BLaER1 treated with 17β-estradiol and CSF1 and Interleukin-3, amounts not matched to agents 10 nM and 100 nM (cell line): ENCODE measurements around the gene CCDC159.
A peak's percentile ranks its signal among the peaks of the same experiment; 100 is the strongest.

Experiments
- H3K27ac ChIP-seq, 11 experiments: shearing (Covaris generic); formaldehyde crosslinking; 2 replicates each; pipeline ENCODE4 v1.8.1; 2022
- H3K27me3 ChIP-seq, 11 experiments: shearing (Covaris generic); formaldehyde crosslinking; 2 replicates each; pipeline ENCODE4 v1.8.1; 2022
- H3K36me3 ChIP-seq, 11 experiments: shearing (Covaris generic); formaldehyde crosslinking; 2 replicates each; pipeline ENCODE4 v1.8.1; 2022
- H3K4me1 ChIP-seq, 10 experiments: shearing (Covaris generic); formaldehyde crosslinking; 2 replicates each; pipeline ENCODE4 v1.8.1; 2022
- H3K4me2 ChIP-seq, 11 experiments: shearing (Covaris generic); formaldehyde crosslinking; 2 replicates each; pipeline ENCODE4 v1.8.1; 2022
- H3K4me3 ChIP-seq, 10 experiments: shearing (Covaris generic); formaldehyde crosslinking; 2 replicates each; pipeline ENCODE4 v1.8.1; 2022
- H3K9ac ChIP-seq, 11 experiments: shearing (Covaris generic); formaldehyde crosslinking; 2 replicates each; pipeline ENCODE4 v1.8.1; 2022
- H3K9me3 ChIP-seq, 11 experiments: shearing (Covaris generic); formaldehyde crosslinking; replicated peaks in 1 of 11; 2 replicates each; pipeline ENCODE4 v1.8.1; 2022
- H4K20me1 ChIP-seq, 11 experiments: shearing (Covaris generic); formaldehyde crosslinking; 2 replicates each; pipeline ENCODE4 v1.8.1; 2022
- Cebpa-rat ChIP-seq, 11 experiments: shearing (Covaris generic); IDR thresholded peaks; 2 replicates each; pipeline ENCODE4 v1.8.1; 2022

CCDC159 gene

GRCh38 chr19:11322269-11323024 lies 23.9 kb upstream of the CCDC159 start:
- TF ChIP-seq Cebpa-rat (IDR thresholded peaks at IDR 0.05): no peak
- H3K4me2 ChIP-seq: peak overlapping the region; percentile 80 to 97 (median 88)
- H3K27me3 ChIP-seq: no peaks in the 10 kb centered on the region
- H3K9me3 ChIP-seq: peaks cover 0 to 19% (median 0%) of the 10 kb centered on the region in 11 experiments; a peak in 7 of 22 replicates
- H3K4me3 ChIP-seq: peak overlapping the region in 2 of 10 experiments; percentile 18 to 27; a peak in 2 of 20 replicates
- peak overlapping the region; percentile 53 to 92 (median 85) for H3K9ac ChIP-seq
- H3K4me1 ChIP-seq: peaks cover 74 to 100% (median 98%) of the 10 kb centered on the region in 10 experiments
- peak overlapping the region; percentile 73 to 99 (median 97); a peak in 21 of 22 replicates for H3K27ac ChIP-seq
- H3K36me3 ChIP-seq: peaks cover 0 to 34% (median 22%) of the 10 kb centered on the region in 11 experiments; a peak in 21 of 22 replicates
- H4K20me1 ChIP-seq: no peaks in the 10 kb centered on the region

- Histone ChIP-seq H3K9ac (peak overlapping the region; percentile 66 to 92 (median 85)), H3K36me3 (peaks cover 0 to 46% (median 33%) of the 10 kb centered on the region in 11 experiments; a peak in 21 of 22 replicates), H3K27me3 (no peaks in the 10 kb centered on the region), H3K9me3 (peaks cover 0 to 14% (median 0%) of the 10 kb centered on the region in 11 experiments; a peak in 7 of 22 replicates), H3K4me1 (peaks cover 62 to 100% (median 88%) of the 10 kb centered on the region in 10 experiments), H4K20me1 (no peaks in the 10 kb centered on the region), H3K4me2 (peak overlapping the region; percentile 80 to 97 (median 88)), H3K4me3 (peak overlapping the region in 6 of 10 experiments; percentile 10 to 48 (median 22); a peak in 6 of 20 replicates), H3K27ac (peak overlapping the region; percentile 73 to 99 (median 97))
- TF ChIP-seq Cebpa-rat (IDR thresholded peaks at IDR 0.05): no peak
Observed at GRCh38 chr19:11323601-11324078, 22.7 kb upstream of the CCDC159 start.

DNA sequence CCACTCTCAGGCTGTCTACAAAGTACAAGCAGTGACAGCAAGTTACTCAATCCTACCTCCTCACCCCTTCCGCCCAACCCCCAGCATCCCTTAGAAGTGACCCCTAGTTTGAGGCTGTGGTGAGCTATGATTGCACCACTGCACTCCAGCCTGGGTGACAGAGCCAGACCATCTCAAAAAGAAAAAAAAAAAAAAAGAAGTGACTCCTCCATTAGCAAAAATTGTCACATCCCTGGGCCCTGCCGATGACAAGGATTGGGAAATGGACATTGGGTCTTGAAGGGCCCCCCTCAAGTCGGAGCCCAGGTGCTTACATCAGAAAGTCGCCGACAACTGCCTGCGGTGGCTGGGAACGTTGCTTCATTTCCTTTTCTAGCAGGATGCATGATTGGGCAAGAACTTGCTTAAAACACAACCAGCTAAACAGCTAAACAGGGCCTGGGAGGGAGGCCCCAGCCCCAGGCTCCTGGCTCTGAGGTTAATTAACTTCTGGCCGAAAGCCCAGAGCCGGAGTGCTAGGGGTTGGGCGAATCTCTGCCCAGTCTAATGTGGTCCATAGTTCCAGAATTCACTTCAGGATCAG lies 22.1 kb upstream of the CCDC159 start:
- Histone ChIP-seq H4K20me1 (no peaks in the 10 kb centered on the region), H3K27ac (peak overlapping the region; percentile 73 to 99 (median 97)), H3K36me3 (peaks cover 0 to 51% (median 38%) of the 10 kb centered on the region in 11 experiments; a peak in 21 of 22 replicates), H3K9ac (peak overlapping the region; percentile 66 to 92 (median 85); a peak in 21 of 22 replicates), H3K4me2 (peak overlapping the region; percentile 80 to 97 (median 88)), H3K27me3 (no peaks in the 10 kb centered on the region), H3K9me3 (peaks cover 0 to 8% (median 0%) of the 10 kb centered on the region in 11 experiments; a peak in 7 of 22 replicates), H3K4me3 (peak overlapping the region in 7 of 10 experiments; percentile 10 to 56 (median 29); a peak in 9 of 20 replicates), H3K4me1 (peaks cover 57 to 100% (median 83%) of the 10 kb centered on the region in 10 experiments)
- TF ChIP-seq Cebpa-rat (IDR thresholded peaks at IDR 0.05): peak; percentile 99 to 100 (median 100)

DNA sequence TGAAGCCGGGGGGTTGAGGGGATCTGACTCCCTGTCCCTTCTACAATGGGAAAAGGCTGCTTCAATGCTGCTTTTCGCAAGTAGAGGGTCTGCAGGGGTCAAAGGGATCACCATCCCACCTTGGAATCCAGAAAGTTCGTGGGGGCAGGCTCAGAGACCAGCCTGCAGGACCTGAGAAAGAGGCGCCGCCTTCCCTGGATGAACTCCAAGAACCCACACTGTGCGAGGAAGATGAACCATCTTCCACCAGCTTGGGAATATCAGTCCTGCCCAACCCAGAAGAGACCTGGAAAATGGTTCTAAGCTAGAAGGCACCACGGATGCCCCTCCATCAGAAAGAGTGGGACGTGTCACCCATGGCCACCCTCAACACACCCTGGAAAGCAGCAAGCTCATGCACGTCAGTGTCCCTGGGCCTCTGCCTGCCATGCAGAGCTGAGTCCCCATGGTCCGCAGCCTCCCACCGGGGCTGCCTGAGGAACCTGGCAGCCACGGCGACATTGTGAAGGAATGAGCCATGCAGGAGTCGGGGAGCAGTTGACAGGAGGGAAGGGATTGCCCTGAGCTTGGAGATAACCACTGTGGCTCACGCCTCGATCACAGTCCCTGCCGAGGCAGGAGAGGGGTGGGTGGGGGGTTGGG lies 21.4 kb upstream of the CCDC159 start:
- Histone ChIP-seq H3K9me3 (peaks cover 0 to 1% (median 0%) of the 10 kb centered on the region in 11 experiments; a peak in 1 of 22 replicates), H3K27ac (peak overlapping the region; percentile 73 to 99 (median 97)), H3K4me3 (peak overlapping the region in 6 of 10 experiments; percentile 24 to 56 (median 32); a peak in 9 of 20 replicates), H4K20me1 (no peaks in the 10 kb centered on the region), H3K27me3 (no peaks in the 10 kb centered on the region), H3K4me2 (peak overlapping the region; percentile 80 to 97 (median 88)), H3K9ac (peak overlapping the region; percentile 66 to 92 (median 85); a peak in 21 of 22 replicates), H3K4me1 (peaks cover 51 to 100% (median 76%) of the 10 kb centered on the region in 10 experiments), H3K36me3 (peaks cover 0 to 58% (median 43%) of the 10 kb centered on the region in 11 experiments; a peak in 21 of 22 replicates)
- no peak for TF ChIP-seq Cebpa-rat (IDR thresholded peaks at IDR 0.05)

DNA sequence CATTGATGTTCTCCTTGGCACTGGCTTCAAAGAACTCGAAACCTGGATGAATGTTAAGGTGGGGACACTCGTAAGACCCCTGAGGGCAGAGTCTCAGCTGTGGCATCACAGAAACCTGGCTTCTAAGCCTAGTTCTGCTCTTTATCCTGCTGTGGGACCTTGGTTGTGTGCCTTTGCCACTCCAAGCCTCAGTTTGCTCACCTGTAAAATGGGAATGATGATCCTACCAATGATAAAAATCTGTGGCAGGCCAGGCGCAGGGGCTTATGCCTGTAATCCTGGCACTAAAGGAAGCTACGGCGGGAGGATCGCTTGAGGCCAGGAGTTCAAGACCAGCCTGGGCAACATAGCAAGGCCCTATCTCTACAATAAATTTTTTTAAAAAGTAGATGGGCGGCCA lies 20.8 kb upstream of the CCDC159 start:
- H3K4me3 ChIP-seq: peak overlapping the region in 4 of 10 experiments; percentile 9 to 58 (median 29); a peak in 5 of 20 replicates
- H3K9me3 ChIP-seq: no peaks in the 10 kb centered on the region; a peak in 1 of 22 replicates
- H3K9ac ChIP-seq: peak overlapping the region in 9 of 11 experiments; percentile 22 to 92 (median 86); a peak in 14 of 22 replicates
- H3K4me2 ChIP-seq: peak overlapping the region; percentile 7 to 95 (median 86); a peak in 20 of 22 replicates
- H3K27me3 ChIP-seq: no peaks in the 10 kb centered on the region
- peak overlapping the region in 10 of 11 experiments; percentile 23 to 99 (median 97); a peak in 19 of 22 replicates for H3K27ac ChIP-seq
- TF ChIP-seq Cebpa-rat (IDR thresholded peaks at IDR 0.05): no peak
- H3K36me3 ChIP-seq: peaks cover 0 to 65% (median 50%) of the 10 kb centered on the region in 11 experiments; a peak in 21 of 22 replicates
- no peaks in the 10 kb centered on the region for H4K20me1 ChIP-seq
- H3K4me1 ChIP-seq: peaks cover 46 to 100% (median 69%) of the 10 kb centered on the region in 10 experiments

DNA sequence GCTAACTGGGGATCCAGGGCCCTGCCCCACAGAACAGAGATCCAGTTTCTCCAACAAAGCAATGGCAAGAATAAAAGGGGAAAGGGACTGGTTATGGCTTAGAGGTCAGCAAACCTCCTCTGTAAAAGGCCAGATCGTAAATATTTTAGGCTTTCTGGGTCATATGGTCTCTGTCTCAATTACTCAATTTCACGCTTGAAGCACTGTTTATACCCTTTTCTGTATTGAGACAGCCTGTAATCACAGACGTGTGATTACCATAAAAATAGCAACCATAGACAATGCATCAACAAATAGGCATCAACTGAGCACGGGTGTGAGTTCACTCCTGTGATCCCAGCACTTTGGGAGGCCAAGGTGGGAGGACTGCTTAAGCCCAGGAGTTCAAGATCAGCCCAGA lies 16.2 kb upstream of the CCDC159 start:
- no peak for TF ChIP-seq Cebpa-rat (IDR thresholded peaks at IDR 0.05)
- Histone ChIP-seq H3K27me3 (no peaks in the 10 kb centered on the region), H3K9ac (peak overlapping the region in 3 of 11 experiments; percentile 4 to 57 (median 40); a peak in 4 of 22 replicates), H3K27ac (peak overlapping the region in 8 of 11 experiments; percentile 25 to 99 (median 42); a peak in 11 of 22 replicates), H3K4me2 (peak overlapping the region in 4 of 11 experiments; percentile 23 to 89 (median 53); a peak in 7 of 22 replicates), H3K9me3 (peaks cover 0 to 6% (median 3%) of the 10 kb centered on the region in 11 experiments; a peak in 12 of 22 replicates), H3K36me3 (peaks cover 6 to 99% (median 95%) of the 10 kb centered on the region in 11 experiments), H3K4me3 (no peak overlapping the region), H4K20me1 (peaks cover 0 to 13% (median 0%) of the 10 kb centered on the region in 11 experiments; a peak in 3 of 22 replicates), H3K4me1 (peaks cover under 1 to 85% (median 25%) of the 10 kb centered on the region in 10 experiments; a peak in 19 of 20 replicates)

GRCh38 chr19:11331502-11331901 lies 14.8 kb upstream of the CCDC159 start:
- Histone ChIP-seq H3K4me2 (no peak overlapping the region), H3K4me3 (no peak overlapping the region), H3K36me3 (peaks cover 20 to 100% (median 96%) of the 10 kb centered on the region in 11 experiments), H3K27me3 (no peaks in the 10 kb centered on the region), H4K20me1 (peaks cover 0 to 14% (median 0%) of the 10 kb centered on the region in 11 experiments; a peak in 3 of 22 replicates), H3K9ac (0 out of 22 replicates have a peak overlapping the region, but pooled peaks of 1 of the 11 experiments have one; percentile 21), H3K4me1 (peaks cover 0 to 85% (median 12%) of the 10 kb centered on the region in 10 experiments; a peak in 16 of 20 replicates), H3K9me3 (peaks cover 0 to 20% (median 12%) of the 10 kb centered on the region in 11 experiments; a peak in 14 of 22 replicates), H3K27ac (peak overlapping the region in 6 of 11 experiments; percentile 17 to 40 (median 29); a peak in 8 of 22 replicates)
- no peak for TF ChIP-seq Cebpa-rat (IDR thresholded peaks at IDR 0.05)
